Parathyroid adenoma (tissue), 2 donors: Measurements from ENCODE around the gene SYNJ2.

Experiments
- H2AFZ ChIP-seq: fragments of 300-600 bp; sonication (generic); one replicate; pipeline ENCODE4 v1.7.0; 2017; ENCODE audit warnings: antibody characterized with exemption, mild to moderate bottlenecking
- H3K27ac ChIP-seq: fragments of 300-600 bp; sonication (generic); one replicate; pipeline ENCODE4 v1.7.0; 2017
- H3K27me3 ChIP-seq: fragments of 300-600 bp; sonication (generic); one replicate; pipeline ENCODE4 v1.7.0; 2017; ENCODE audit warnings: low read length; ENCODE audit not compliant: control insufficient read depth, insufficient read depth
- H3K36me3 ChIP-seq: fragments of 300-600 bp; sonication (generic); one replicate; pipeline ENCODE4 v1.7.0; 2017; ENCODE audit warnings: low read length; ENCODE audit not compliant: control insufficient read depth, insufficient read depth
- H3K4me1 ChIP-seq: fragments of 300-600 bp; sonication (generic); one replicate; pipeline ENCODE4 v1.7.0; 2017; ENCODE audit warnings: control low read depth
- H3K4me2 ChIP-seq: fragments of 300-600 bp; sonication (generic); one replicate; pipeline ENCODE4 v1.7.0; 2017; ENCODE audit warnings: low read length
- H3K4me3 ChIP-seq: fragments of 300-600 bp; sonication (generic); one replicate; pipeline ENCODE4 v1.7.0; 2017; ENCODE audit warnings: low read depth, low read length
- H3K79me2 ChIP-seq: fragments of 300-600 bp; sonication (generic); one replicate; pipeline ENCODE4 v1.7.0; 2017; ENCODE audit warnings: control low read depth
- H3K9ac ChIP-seq: fragments of 300-600 bp; sonication (generic); one replicate; pipeline ENCODE4 v1.7.0; 2017; ENCODE audit warnings: mild to moderate bottlenecking
- H3K9me3 ChIP-seq: fragments of 300-600 bp; sonication (generic); one replicate; pipeline ENCODE4 v1.7.0; 2017; ENCODE audit warnings: low read length; ENCODE audit not compliant: control insufficient read depth
- TF ChIP-seq, protein P1 (sequence below): fragments of 300-600 bp; sonication (generic); IDR thresholded peaks from one replicate; pipeline ENCODE4 v1.7.0; 2017; ENCODE audit warnings: antibody characterized with exemption, mild to moderate bottlenecking
- donor health status: primary hyperparathyroidism.

SYNJ2 gene

DNA sequence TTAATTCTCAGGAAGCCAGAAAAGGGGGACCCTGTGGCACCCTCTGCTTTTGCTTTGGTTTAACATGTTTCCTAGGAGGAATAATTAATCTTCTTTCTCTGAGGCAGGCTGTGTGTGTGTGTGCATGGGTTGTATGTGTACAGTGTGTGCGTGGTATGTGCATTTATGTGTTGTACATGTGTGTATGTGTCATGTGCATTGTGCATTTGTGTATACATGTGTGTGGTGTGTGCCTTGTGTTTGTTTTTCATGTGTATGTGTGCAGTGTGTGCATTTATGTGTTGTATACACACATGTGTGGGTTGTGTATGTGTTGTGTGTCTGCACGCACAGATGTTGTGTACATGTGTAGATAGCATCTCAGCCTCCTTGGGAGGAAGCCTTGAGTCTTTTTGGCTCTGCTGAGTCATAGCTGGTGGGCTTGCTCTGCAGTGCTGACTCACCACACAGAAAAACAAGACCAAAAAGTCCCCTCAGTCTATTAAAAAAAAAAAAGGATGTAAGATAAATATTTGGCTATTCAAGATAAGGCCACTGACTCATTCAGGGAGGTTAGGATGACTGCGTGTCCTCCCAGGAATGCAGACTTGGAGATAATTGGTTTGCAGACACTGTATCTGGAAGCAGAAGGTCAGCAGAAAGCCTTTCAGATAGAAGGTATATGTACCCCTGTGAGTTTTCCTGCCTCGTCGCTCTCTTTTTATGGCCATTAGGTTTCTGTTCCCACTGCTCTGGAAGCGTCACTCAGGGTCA lies 58.6 kb downstream of the SYNJ2 start:
- H3K4me3 ChIP-seq: no peak overlapping the region

DNA sequence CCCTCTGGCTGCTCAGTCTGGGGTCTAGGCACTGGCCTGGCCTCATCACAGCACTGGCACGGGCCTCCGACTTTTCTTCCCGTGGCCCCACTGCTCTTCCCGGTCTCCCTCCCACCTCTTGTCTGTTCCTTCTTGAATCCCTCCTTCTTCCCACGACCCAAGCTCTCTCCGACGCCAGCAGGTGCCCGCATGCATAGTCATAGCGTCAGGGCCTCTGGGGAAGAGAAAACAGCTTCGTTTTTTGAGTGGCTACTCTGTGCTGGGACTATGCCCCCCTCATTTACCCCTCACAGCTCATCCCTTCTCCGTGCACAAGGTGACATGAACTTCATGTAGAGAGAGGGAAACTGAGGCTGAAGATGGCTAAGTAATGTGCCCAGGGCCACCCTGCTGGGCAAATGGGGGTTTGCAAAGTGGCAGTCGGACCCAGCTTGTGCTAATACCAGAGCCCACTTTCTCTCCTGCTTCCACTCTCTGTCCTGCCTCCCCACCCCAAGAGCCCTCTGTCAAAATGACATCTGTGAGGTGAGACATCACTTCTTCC lies 59.2 kb downstream of the SYNJ2 start:
- no peak overlapping the region for H2AFZ ChIP-seq
- no peaks in the 10 kb centered on the region for H3K79me2 ChIP-seq
- H3K27ac ChIP-seq: no peak overlapping the region
- H3K4me3 ChIP-seq: no peak overlapping the region
- no peaks in the 10 kb centered on the region for H3K9me3 ChIP-seq
- no peaks in the 10 kb centered on the region for H3K27me3 ChIP-seq
- H3K4me1 ChIP-seq: peaks cover 8% of the 10 kb centered on the region
- no peak overlapping the region for H3K4me2 ChIP-seq
- H3K36me3 ChIP-seq: no peaks in the 10 kb centered on the region
- H3K9ac ChIP-seq: no peak overlapping the region
- TF ChIP-seq, protein P1, sequence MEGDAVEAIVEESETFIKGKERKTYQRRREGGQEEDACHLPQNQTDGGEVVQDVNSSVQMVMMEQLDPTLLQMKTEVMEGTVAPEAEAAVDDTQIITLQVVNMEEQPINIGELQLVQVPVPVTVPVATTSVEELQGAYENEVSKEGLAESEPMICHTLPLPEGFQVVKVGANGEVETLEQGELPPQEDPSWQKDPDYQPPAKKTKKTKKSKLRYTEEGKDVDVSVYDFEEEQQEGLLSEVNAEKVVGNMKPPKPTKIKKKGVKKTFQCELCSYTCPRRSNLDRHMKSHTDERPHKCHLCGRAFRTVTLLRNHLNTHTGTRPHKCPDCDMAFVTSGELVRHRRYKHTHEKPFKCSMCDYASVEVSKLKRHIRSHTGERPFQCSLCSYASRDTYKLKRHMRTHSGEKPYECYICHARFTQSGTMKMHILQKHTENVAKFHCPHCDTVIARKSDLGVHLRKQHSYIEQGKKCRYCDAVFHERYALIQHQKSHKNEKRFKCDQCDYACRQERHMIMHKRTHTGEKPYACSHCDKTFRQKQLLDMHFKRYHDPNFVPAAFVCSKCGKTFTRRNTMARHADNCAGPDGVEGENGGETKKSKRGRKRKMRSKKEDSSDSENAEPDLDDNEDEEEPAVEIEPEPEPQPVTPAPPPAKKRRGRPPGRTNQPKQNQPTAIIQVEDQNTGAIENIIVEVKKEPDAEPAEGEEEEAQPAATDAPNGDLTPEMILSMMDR: no peak

More for the DNA sequence above, 58.6 kb downstream of the SYNJ2 start:
- Histone ChIP-seq H3K9ac (no peak overlapping the region), H3K27ac (no peak overlapping the region), H3K79me2 (no peaks in the 10 kb centered on the region), H3K27me3 (no peaks in the 10 kb centered on the region), H3K4me1 (peaks cover 8% of the 10 kb centered on the region), H2AFZ (no peak overlapping the region), H3K9me3 (no peaks in the 10 kb centered on the region), H3K4me2 (no peak overlapping the region), H3K36me3 (no peaks in the 10 kb centered on the region)
- TF ChIP-seq, protein P1: no peak

DNA sequence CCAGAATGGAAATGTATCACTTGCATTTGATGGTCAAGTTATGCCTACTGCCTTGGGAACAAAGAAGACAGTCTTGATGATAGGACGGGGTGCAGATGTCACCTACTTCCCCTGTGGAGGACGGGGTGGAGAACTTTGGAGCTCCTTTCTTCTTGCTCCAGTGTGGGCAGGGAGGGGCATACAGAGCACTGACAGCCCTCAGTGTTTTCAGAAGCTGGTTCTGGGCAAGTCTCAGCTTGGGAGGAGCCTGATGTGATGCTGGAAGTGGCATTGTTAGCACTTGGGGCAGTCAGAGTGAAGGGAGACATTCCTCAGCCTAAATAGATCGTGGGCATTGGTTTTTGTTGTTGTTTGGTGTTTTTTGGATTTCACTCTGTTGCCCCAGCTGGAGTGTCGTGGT lies 59.7 kb downstream of the SYNJ2 start:
- Histone ChIP-seq H2AFZ (no peak overlapping the region), H3K27me3 (no peaks in the 10 kb centered on the region), H3K9ac (no peak overlapping the region), H3K4me1 (peaks cover 8% of the 10 kb centered on the region), H3K36me3 (no peaks in the 10 kb centered on the region), H3K4me2 (no peak overlapping the region), H3K79me2 (no peaks in the 10 kb centered on the region), H3K4me3 (no peak overlapping the region), H3K9me3 (no peaks in the 10 kb centered on the region), H3K27ac (no peak overlapping the region)
- TF ChIP-seq, protein P1: no peak

- H3K27ac ChIP-seq: peak overlapping the region; percentile 49
Measured at GRCh38 chr6:158041788-158042187, 60.1 kb downstream of the SYNJ2 start.

More at GRCh38 chr6:158041788-158042187, 60.1 kb downstream of the SYNJ2 start:
- H3K4me3 ChIP-seq: no peak overlapping the region
- H3K4me2 ChIP-seq: no peak overlapping the region
- H3K36me3 ChIP-seq: no peaks in the 10 kb centered on the region
- TF ChIP-seq, protein P1: no peak
- no peaks in the 10 kb centered on the region for H3K27me3 ChIP-seq
- no peaks in the 10 kb centered on the region for H3K9me3 ChIP-seq
- H2AFZ ChIP-seq: peak overlapping the region; percentile 78
- H3K79me2 ChIP-seq: no peaks in the 10 kb centered on the region
- peaks cover 8% of the 10 kb centered on the region for H3K4me1 ChIP-seq
- H3K9ac ChIP-seq: no peak overlapping the region
